Measurements from ENCODE around the gene TMEM229B.

TMEM229B gene

GRCh38 chr14:67485501-67486095, 2.9 kb downstream of the TMEM229B start:
- DNase-seq, result no peak

DNA sequence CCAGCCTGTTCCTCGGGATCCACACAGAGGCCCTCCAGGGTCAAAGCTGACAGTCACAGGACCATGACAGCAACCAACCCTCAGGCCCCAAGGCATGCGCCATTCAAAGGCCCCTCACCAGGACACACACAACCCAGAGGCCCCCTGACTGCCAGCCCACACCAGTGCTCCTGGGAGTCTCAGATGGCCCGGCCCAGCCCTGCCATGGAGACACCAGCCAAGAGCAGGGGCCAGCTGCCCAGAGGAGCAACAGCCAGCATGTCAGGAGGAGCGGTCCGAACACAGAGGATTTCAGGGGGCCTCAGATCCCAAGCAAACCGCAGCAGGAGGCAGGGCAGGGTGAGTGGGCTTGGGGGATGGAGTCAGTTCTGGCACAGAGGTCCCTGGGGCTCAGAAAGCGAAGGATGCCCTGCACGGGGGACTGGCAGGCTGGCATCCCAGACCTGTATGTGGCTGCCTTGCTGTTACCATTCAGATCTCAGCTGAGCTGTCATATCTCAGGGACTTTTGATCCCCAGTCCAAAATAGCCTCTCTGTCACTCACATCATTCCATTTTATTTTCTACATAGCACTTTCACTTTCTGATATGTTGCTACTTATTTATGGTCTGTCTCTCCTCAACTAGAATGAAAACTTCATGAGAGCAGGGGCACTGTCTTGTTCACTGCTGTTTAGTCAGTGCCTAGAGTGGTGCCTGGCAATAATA, 4.8 kb downstream of the TMEM229B start:
- no peak for DNase-seq

DNA sequence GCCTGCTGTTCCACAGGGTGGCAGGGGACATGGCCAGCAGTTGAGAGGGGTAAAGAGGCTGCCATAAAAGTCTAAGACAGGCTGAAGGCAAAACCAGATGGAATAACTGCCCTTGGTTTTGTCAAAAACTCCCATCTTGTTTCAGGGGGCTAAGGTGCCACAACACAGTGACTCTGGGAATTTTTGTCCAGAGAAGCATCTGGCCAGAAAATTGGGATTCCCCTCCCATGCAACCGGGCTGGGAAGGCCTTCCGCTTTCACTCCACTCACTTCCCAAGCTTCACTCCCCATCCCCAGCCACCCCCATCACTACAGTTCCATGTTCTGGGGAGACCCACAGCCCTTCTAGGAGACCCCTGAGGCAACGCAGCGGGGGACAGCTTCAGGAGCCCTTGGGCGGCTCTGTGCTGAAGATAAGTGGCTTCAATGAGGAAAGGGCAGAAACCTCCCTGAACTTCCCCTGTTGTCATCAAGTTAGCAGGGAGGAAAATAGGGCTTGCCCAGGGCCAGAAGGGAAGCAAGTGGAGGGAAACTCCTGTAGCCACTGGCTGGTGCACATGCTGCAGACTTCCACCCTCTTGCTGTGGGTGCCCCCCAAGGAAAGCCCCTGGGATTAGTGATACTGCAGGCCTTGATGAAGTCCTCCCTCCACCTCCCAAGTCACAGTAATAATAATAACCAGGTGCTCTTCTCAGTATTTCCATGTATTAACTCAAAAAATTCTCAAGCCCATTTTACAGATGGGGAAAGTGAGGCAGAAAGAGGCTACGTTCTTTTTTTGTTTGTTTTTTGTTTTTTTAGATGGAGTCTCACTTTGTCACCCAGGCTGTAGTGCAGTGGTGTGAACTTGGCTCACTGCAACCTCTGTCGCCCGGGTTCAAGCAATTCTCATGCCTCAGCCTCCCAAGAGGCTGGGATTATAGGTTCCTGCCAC, 6.0 kb downstream of the TMEM229B start:
- no peak for DNase-seq

DNA sequence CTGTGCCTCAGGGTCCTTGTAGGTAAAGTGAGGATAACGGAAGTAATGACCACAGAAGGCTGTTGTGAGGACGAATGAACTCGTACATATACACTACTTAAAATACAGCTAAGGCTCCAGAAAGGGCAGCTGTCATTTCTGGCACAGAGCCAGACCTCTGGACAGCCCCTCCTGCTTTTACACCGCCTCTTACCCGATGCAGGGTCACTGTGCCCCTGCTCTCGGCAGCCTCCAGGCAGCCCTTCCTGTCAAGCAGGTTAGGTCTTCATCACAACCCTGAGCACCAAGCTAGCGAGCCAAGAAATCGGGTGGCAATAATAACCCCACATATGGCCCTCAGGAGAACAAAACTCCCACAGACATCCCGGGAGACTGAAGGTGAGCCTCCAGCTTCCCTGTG, 8.5 kb downstream of the TMEM229B start:
- no peak for DNase-seq

DNA sequence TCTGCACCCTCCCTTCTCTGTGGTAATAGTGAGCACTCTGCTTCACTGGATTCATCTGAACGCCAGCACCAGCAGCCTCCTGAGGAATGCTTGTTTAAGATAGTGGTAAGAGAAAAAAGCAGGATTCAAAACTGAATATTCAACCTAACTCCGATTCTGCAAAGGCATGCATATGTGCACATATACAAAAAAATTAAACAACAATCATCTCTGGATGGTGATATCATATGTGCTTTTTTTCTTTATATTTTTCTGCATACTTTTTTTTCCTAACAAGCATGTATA, 9.8 kb downstream of the TMEM229B start:
- DNase-seq, result no peak

GRCh38 chr14:67477926-67478799, 10.4 kb downstream of the TMEM229B start:
- DNase-seq, result no peak

- no peak for DNase-seq
Measured at GRCh38 chr14:67474366-67474765, 14.2 kb downstream of the TMEM229B start.

DNA sequence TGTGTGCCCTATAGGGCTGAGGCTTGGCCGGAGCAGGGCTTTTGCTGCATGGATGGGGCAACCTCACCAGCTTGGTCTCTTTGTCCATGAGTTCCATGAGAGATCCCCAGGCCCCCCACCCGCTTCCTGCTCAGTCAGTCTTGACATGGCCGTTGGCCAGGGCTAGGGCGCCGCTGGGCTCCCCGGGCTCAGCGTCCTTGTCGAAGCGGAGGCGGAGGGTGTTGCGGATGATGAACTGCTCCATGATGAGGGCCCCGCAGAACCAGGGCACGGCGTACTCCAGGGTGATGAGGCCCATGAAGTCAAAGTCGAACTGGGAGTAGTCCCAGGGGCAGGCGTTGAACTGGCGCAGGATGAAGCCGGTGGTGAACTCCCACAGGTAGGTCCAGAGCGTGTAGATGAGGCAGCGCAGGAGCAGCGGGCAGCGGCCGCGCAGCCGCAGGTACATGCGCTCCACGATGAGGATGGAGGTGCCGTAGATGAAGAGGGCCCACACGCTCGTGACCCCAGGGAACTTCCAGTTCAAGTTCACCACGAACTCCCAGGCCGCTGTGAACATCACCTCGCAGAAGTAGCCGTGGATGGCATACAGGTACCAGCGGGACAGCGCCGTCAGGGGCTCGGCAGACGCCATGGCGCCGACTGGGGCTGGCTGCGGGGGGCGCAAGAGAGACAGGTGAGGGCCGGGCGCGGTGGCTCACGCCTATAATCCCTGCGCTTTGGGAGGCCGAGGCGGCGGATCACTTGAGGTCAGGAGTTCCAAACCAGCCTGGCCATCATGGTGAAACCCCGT, 15.0 kb downstream of the TMEM229B start:
- DNase-seq, result no peak

DNA sequence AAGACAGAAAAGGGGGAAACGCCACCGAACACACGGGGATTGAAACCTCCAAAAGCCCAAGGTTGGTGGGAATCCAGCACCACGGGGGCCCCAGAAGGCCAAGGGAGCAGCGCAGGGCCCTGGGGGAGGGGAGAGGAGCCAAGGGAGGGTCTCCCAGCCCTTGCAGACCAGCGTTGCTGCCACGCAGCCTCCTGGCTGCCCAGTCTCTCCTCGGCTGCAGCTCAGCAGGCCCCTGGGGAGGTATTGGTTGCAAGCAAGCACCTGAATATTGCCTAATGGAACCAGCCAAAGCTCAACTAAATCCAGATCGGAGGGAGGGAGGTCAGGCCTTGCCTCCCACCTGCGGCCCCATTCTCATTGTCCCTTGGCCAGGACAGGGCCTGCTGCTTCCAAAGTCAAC, 15.8 kb downstream of the TMEM229B start:
- DNase-seq, result no peak

DNA sequence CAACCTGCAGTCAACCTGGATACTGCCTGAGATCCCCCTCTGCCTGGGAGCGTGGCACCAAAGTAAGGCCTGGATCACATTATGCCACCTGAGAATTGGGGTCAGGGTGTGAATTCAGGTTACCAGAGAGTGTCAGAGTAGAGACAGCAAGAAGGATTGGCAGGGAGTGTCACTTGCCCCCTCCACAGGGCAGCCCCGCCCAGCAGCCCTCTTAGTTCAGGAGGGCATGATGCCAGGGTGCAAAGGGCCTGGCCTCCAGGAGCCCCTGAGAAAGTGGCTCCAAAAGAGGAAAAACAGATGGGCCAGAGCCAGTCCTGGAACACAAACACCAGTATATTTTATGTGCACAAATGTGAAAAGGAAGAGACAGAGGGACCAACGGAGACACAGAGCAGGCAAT, 18.6 kb downstream of the TMEM229B start:
- no peak for DNase-seq

DNA sequence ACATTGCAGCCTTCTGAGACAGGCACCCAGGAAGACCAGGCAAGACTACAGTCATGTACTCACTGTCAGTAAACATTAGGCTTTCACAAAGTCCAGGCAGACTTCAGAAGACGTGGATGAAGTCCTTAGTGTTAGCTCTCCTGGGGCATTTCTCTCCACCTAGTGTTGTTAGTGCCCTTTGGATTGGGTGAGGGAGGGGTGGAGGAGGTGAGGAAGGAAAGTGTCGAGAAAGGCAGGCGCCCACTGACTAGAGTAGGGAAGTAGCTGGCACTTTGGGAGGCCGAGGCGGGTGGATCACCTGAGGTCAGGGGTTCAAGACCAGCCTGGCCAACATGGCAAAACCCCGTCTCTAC, 20.2 kb downstream of the TMEM229B start:
- no peak for DNase-seq

- DNase-seq, result no peak
Measured at GRCh38 chr14:67467134-67467533, 21.4 kb downstream of the TMEM229B start.

- DNase-seq, result no peak
Measured at GRCh38 chr14:67464879-67465278, 23.6 kb downstream of the TMEM229B start.

GRCh38 chr14:67464377-67464776, 24.1 kb downstream of the TMEM229B start:
- no peak for DNase-seq

- DNase-seq, result no peak
Measured at GRCh38 chr14:67463900-67464299, 24.6 kb downstream of the TMEM229B start.

DNA sequence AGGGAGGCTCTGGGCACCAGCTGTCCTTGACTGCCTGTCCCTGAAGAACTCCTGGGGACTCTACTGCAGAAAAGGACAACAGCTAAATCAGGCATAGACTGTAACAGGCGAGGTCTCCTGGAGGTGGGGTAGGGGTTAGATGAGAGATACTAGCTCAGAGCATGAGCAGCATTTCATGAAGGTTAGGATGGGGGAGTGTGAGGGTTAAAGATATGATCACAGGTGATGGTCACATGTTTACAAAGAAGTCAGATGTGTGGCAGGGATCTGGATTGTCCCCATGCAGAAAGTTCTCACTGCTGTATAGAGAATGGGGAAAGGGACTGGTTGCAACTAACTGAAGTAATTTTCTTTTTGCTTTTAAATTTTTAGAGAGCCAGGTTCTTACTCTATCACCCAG, 26.5 kb downstream of the TMEM229B start:
- no peak for DNase-seq

DNA sequence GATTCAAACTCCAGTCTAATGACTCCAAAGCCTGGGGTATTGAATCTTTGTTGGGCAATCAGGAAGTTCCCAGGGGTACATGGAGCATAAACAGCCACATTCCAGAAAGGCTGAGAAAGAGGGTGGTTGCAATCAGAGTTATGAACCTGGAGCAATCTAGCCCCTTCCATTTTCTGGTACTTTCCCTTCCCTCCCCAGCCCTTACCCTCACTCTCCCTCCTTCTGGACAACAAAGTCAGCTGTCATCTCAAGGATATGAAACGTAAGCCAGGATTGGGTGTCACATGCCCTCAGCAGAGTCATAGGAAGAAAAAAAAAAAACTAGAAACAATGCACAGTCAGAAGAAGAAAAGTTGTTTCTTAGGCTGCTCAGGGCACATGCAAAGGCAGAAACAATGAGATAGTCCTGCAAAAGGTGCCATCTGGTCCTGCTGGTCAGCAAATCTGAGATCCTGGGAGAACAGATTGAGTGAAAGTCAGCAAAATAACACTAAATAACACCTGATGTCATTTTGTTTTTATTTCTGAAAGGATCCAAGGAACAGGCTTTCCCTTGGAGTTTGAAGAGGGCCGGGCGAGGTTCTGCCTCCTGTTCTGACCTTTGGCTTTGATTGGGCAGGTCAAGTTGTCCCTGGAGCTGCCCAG, 27.1 kb downstream of the TMEM229B start:
- no peak for DNase-seq

DNA sequence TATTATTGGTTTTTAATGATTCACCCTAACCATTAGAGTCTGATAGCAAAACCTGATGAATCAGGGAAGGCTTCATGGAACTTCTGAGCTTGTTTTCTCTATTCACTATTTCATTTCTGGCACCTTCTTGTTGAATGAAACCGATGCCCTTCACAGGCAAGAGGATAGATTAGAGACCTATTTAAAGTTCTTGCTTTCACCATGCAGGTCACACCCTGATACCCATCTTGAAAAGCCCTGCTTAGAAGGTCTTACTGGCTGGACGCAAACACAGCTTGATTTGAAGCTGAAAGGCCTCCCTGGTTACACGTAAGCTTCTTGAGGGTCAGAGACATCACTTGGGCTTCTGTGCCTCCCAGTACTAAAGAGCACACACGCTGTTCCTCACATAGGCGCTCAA, 29.2 kb downstream of the TMEM229B start:
- DNase-seq, result no peak

DNA sequence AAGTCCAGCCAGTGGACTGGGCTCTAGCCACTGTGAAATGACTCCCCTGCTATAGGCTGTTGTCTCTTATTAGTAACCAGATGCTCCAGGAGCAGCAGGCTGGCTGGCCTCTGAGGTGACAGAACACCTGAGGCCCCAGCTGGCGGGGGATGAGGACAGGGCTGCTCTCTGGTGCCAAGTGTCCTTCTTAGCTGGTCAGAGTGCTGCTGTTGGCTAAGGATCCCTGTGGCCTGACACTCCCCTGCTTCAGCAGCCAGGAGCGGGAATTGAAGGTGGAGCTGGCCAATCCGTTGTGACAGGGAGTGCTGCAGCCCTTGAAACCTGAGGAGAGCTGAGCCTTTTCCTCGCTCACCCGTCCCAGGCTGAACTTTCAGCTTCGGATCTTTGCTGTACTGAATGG, 30.7 kb downstream of the TMEM229B start:
- DNase-seq, result no peak

GRCh38 chr14:67456732-67457131, 31.8 kb downstream of the TMEM229B start:
- DNase-seq, result no peak

DNA sequence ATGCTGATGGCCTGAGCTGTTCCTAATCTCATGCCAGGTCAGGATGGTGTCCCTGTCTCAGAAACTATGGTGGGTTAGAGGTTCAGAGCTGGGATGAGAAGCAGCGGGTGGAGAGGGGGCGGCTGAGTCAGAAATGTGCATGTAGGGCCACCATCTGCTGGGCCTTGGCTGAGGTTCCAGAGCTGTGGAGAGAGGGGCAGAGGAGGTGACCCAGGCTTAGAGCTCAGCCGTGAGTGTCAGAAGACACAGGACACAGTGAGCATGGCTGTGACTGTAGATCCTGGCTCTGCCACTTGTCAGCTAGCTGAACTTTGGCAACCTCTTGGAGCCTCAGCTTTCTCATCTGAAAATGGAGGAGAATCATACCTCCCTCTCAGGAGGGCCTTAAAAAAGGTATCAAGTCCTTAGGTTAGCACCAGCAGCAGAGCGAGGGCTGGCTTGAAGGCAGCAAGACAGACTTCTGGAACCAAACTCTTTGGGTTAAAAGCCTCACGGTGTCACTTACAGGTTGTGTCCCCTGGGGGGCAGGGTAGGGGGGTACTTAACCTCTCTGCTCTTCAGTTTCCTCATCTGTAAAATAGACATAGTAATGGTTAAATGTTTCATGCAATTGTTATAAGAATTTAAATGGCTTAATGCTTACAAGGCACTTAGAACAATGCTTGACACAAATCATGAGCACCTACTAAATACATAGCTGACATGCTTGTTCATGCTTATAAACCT, 34.8 kb downstream of the TMEM229B start:
- no peak for DNase-seq

All from AML-193 (cell line).